Neuron (in vitro differentiated cells): ENCODE measurements around the gene PHEX.

Experiments
- H2AFZ ChIP-seq: one replicate; pipeline ENCODE4 v1.6.1; 2013; ENCODE audit warnings: low read depth, mild to moderate bottlenecking, inconsistent platforms, low read length, moderate library complexity
- H3K27me3 ChIP-seq: one replicate; pipeline ENCODE4 v1.6.1; 2013; ENCODE audit warnings: low read length; ENCODE audit not compliant: insufficient read depth
- H3K36me3 ChIP-seq: one replicate; pipeline ENCODE4 v1.6.1; 2013; ENCODE audit warnings: low read length; ENCODE audit not compliant: insufficient read depth
- H3K4me1 ChIP-seq: one replicate; pipeline ENCODE4 v1.6.1; 2013; ENCODE audit warnings: low read length; ENCODE audit not compliant: insufficient read depth
- H3K4me3 ChIP-seq: 2 replicates; pipeline ENCODE4 v1.5.1; 2013; ENCODE audit warnings: mild to moderate bottlenecking, low read length, moderate library complexity
- H3K9me3 ChIP-seq: one replicate; pipeline ENCODE4 v1.6.1; 2013; ENCODE audit warnings: low read length

Gene PHEX

GRCh38 chrX:22032084-22032483, at the start of gene PHEX:
Gene PHEX (plus strand): TSS chrX:22032325. CDS start chrX:22033006, 681 bp downstream.
- Histone ChIP-seq H3K27me3 (no peaks in the 10 kb centered on the region), H3K4me3 (no peak within 1 kb of the TSS), H2AFZ (no peak within 1 kb of the TSS), H3K9me3 (no peaks in the 10 kb centered on the region), H3K36me3 (no peaks in the 10 kb centered on the region), H3K4me1 (peaks cover 4% of the 10 kb centered on the region)

- Histone ChIP-seq H3K4me3 (no peak overlapping the region), H2AFZ (no peak overlapping the region), H3K4me1 (peaks cover 14% of the 10 kb centered on the region), H3K36me3 (peaks cover 25% of the 10 kb centered on the region), H3K9me3 (no peaks in the 10 kb centered on the region), H3K27me3 (no peaks in the 10 kb centered on the region)
These were observed 46.8 kb upstream of the PHEX start for GRCh38 chrX:21985332-21985777.

GRCh38 chrX:21986596-21986995, 45.5 kb upstream of the PHEX start:
- Histone ChIP-seq H3K9me3 (no peaks in the 10 kb centered on the region), H2AFZ (no peak overlapping the region), H3K4me3 (no peak overlapping the region), H3K36me3 (peaks cover 34% of the 10 kb centered on the region), H3K27me3 (no peaks in the 10 kb centered on the region), H3K4me1 (peaks cover 14% of the 10 kb centered on the region)

GRCh38 chrX:21989384-21989783, 42.7 kb upstream of the PHEX start:
- no peaks in the 10 kb centered on the region for H3K9me3 ChIP-seq
- no peaks in the 10 kb centered on the region for H3K27me3 ChIP-seq
- no peak overlapping the region for H3K4me3 ChIP-seq
- H3K4me1 ChIP-seq: peaks cover 17% of the 10 kb centered on the region
- no peak overlapping the region for H2AFZ ChIP-seq
- peaks cover 43% of the 10 kb centered on the region for H3K36me3 ChIP-seq

- Histone ChIP-seq H3K9me3 (no peaks in the 10 kb centered on the region), H2AFZ (no peak overlapping the region), H3K4me3 (no peak overlapping the region), H3K27me3 (no peaks in the 10 kb centered on the region), H3K36me3 (peaks cover 48% of the 10 kb centered on the region), H3K4me1 (peaks cover 17% of the 10 kb centered on the region)
These were observed 41.3 kb upstream of the PHEX start for GRCh38 chrX:21990832-21991231.

- Histone ChIP-seq H3K4me1 (peaks cover 15% of the 10 kb centered on the region), H2AFZ (no peak overlapping the region), H3K4me3 (no peak overlapping the region), H3K27me3 (no peaks in the 10 kb centered on the region), H3K9me3 (no peaks in the 10 kb centered on the region), H3K36me3 (peaks cover 46% of the 10 kb centered on the region)
These were observed 40.6 kb upstream of the PHEX start for GRCh38 chrX:21991504-21991903.

GRCh38 chrX:21993265-21993664, 38.9 kb upstream of the PHEX start:
- Histone ChIP-seq H3K4me3 (no peak overlapping the region), H3K27me3 (no peaks in the 10 kb centered on the region), H3K4me1 (peaks cover 3% of the 10 kb centered on the region), H3K9me3 (no peaks in the 10 kb centered on the region), H3K36me3 (peaks cover 40% of the 10 kb centered on the region), H2AFZ (no peak overlapping the region)

GRCh38 chrX:21996872-21997455, 35.2 kb upstream of the PHEX start:
- Histone ChIP-seq H3K4me3 (no peak overlapping the region), H3K9me3 (no peaks in the 10 kb centered on the region), H2AFZ (no peak overlapping the region), H3K36me3 (peaks cover 14% of the 10 kb centered on the region), H3K4me1 (peaks cover 3% of the 10 kb centered on the region), H3K27me3 (no peaks in the 10 kb centered on the region)

GRCh38 chrX:21998037-21998436, 34.1 kb upstream of the PHEX start:
- Histone ChIP-seq H3K36me3 (peaks cover 9% of the 10 kb centered on the region), H3K9me3 (no peaks in the 10 kb centered on the region), H3K4me3 (no peak overlapping the region), H3K27me3 (no peaks in the 10 kb centered on the region), H2AFZ (no peak overlapping the region), H3K4me1 (no peaks in the 10 kb centered on the region)

GRCh38 chrX:22004866-22005265, 27.3 kb upstream of the PHEX start:
- H3K4me1 ChIP-seq: no peaks in the 10 kb centered on the region
- no peak overlapping the region for H2AFZ ChIP-seq
- no peaks in the 10 kb centered on the region for H3K36me3 ChIP-seq
- H3K4me3 ChIP-seq: no peak overlapping the region
- H3K9me3 ChIP-seq: no peaks in the 10 kb centered on the region
- H3K27me3 ChIP-seq: no peaks in the 10 kb centered on the region

GRCh38 chrX:22012051-22012450, 20.1 kb upstream of the PHEX start:
- Histone ChIP-seq H2AFZ (no peak overlapping the region), H3K27me3 (peaks cover 2% of the 10 kb centered on the region), H3K9me3 (no peaks in the 10 kb centered on the region), H3K36me3 (no peaks in the 10 kb centered on the region), H3K4me3 (no peak overlapping the region), H3K4me1 (no peaks in the 10 kb centered on the region)

GRCh38 chrX:22012931-22013330, 19.2 kb upstream of the PHEX start:
- no peaks in the 10 kb centered on the region for H3K9me3 ChIP-seq
- H3K4me3 ChIP-seq: no peak overlapping the region
- no peaks in the 10 kb centered on the region for H3K4me1 ChIP-seq
- H2AFZ ChIP-seq: no peak overlapping the region
- H3K27me3 ChIP-seq: peaks cover 2% of the 10 kb centered on the region
- no peaks in the 10 kb centered on the region for H3K36me3 ChIP-seq

- Histone ChIP-seq H3K4me1 (no peaks in the 10 kb centered on the region), H3K9me3 (no peaks in the 10 kb centered on the region), H3K36me3 (no peaks in the 10 kb centered on the region), H3K27me3 (peaks cover 2% of the 10 kb centered on the region), H3K4me3 (no peak overlapping the region), H2AFZ (no peak overlapping the region)
These were observed 16.9 kb upstream of the PHEX start for GRCh38 chrX:22015139-22015750.
